ENCODE measurements around the gene HKDC1. TPM values are rescaled to one million over a fixed set of nuclear protein-coding genes. Genes with fewer than 3 reads are reported as not detected.

HKDC1 gene
- total RNA-seq, 4 donors from 2014 or later: 26.8 to 39.6 (median 28.0) TPM; not detected in 1

DNA sequence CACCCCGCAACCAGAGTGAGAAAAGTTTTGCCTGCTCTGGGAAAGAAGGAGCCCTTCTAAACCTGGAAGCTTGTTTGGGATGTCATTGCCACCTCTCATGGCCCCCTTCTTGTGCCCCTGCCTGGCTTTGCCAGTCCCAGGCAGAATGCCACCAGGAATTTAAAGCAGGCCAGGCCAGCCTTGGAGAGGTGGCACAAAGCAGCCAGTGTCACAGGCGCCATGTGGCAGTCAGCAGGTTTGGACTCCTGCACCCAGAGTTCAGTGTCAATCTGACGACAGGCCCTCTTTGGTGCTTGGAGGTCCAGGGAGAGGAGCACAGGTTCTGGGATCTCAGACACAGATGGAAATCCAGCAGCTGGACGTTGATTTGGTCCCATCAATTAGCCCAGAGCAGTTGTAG lies 70.9 kb downstream of the HKDC1 start:
- in situ Hi-C loops (cut with MboI; ENCODE audit: low pct_ligation_motif_present in 1 of 4, low pct_unique_long_range_greater_than_20kb in 1 of 4, low sequenced_read_pairs in 3 of 4): no loop called here
- 94% methylated on average over 4 of the region's 4 CpGs; no CpG with 5 or more reads in 1 of the 2 donors for WGBS, 2 donors (ENCODE audit: low coverage in 1 of 2)
- DNase-seq: no peak
- H3K4me1 ChIP-seq: no peaks in the 10 kb centered on the region
- no peaks in the 10 kb centered on the region for H3K27me3 ChIP-seq
- no peak overlapping the region for H3K27ac ChIP-seq
- H3K9me3 ChIP-seq: no peaks in the 10 kb centered on the region
- H3K36me3 ChIP-seq: no peaks in the 10 kb centered on the region
- intact Hi-C loops (cut with DNase I; ENCODE audit: low total_unique reads): no loop called here
- H3K4me3 ChIP-seq: no peak overlapping the region
- no peak for TF ChIP-seq POLR2AphosphoS5 (IDR thresholded peaks at IDR 0.05)
- TF ChIP-seq, protein P1, sequence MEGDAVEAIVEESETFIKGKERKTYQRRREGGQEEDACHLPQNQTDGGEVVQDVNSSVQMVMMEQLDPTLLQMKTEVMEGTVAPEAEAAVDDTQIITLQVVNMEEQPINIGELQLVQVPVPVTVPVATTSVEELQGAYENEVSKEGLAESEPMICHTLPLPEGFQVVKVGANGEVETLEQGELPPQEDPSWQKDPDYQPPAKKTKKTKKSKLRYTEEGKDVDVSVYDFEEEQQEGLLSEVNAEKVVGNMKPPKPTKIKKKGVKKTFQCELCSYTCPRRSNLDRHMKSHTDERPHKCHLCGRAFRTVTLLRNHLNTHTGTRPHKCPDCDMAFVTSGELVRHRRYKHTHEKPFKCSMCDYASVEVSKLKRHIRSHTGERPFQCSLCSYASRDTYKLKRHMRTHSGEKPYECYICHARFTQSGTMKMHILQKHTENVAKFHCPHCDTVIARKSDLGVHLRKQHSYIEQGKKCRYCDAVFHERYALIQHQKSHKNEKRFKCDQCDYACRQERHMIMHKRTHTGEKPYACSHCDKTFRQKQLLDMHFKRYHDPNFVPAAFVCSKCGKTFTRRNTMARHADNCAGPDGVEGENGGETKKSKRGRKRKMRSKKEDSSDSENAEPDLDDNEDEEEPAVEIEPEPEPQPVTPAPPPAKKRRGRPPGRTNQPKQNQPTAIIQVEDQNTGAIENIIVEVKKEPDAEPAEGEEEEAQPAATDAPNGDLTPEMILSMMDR (IDR thresholded peaks at IDR 0.05): no peak
- no peak for TF ChIP-seq EP300 (IDR thresholded peaks at IDR 0.05; ENCODE audit: low read depth)
- TF ChIP-seq POLR2A (IDR thresholded peaks at IDR 0.05): no peak

DNA sequence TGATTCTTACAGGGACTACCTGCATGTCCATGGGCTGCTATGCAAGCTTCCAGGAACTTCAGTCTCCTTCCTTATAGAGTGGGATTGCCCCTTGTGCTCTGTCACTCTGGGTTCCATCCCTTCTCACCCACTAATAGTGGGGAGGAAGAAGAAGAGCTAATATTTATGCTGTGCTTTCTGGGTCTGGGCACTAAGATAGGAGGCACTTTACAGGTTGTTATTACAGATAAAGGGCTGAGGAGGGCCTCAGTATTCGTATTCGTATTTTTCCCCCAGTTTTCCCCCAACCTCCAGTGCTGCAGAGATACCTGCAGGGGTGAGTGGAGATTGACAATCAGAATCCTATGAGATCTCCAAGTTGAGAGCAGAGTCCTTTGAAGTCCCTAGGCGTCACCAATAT lies 72.3 kb downstream of the HKDC1 start:
- TF ChIP-seq, protein P1 (IDR thresholded peaks at IDR 0.05): no peak
- no peak for TF ChIP-seq POLR2AphosphoS5 (IDR thresholded peaks at IDR 0.05)
- no peak for TF ChIP-seq EP300 (IDR thresholded peaks at IDR 0.05; ENCODE audit: low read depth)
- no peak for TF ChIP-seq POLR2A (IDR thresholded peaks at IDR 0.05)
- H3K36me3 ChIP-seq: no peaks in the 10 kb centered on the region
- no peaks in the 10 kb centered on the region for H3K27me3 ChIP-seq
- H3K9me3 ChIP-seq: no peaks in the 10 kb centered on the region
- intact Hi-C loops (cut with DNase I; ENCODE audit: low total_unique reads): no loop called here
- no peak overlapping the region for H3K4me3 ChIP-seq
- in situ Hi-C loops (cut with MboI; ENCODE audit: low pct_ligation_motif_present in 1 of 4, low pct_unique_long_range_greater_than_20kb in 1 of 4, low sequenced_read_pairs in 3 of 4): no loop called here
- H3K27ac ChIP-seq: no peak overlapping the region
- no peak for DNase-seq
- 77% methylated on average over 3 of the region's 3 CpGs; no CpG with 5 or more reads in 1 of the 2 donors for WGBS, 2 donors (ENCODE audit: low coverage in 1 of 2)
- H3K4me1 ChIP-seq: no peaks in the 10 kb centered on the region

DNA sequence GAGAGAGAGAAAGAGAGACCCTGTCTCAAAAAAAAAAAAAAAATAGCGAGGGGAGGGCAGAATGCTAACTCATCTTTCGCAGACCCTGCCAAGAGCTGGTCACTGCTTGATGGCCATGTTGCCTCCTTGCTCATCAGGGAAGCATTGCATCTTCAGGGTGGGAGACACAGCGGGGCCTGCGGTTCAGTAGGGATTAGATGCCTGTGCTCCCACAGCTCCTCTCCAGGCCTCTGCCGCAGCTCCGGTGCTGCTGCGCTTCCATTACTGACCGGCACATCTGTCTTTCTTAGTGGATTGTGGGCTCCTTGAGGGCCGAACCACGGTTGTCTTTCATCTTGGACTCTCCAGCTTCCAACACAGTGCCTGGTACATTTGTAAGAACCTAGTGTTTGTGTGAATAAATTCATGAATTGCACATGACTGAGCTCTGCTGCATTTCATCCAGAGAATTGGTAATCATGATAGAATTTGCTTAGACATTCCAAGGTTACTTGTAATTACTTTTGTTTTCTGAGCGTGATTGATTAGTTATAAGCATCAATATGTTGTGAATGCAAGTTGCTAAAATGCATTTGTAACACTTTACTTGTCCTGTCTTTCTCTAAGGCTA lies 75.0 kb downstream of the HKDC1 start:
- no peaks in the 10 kb centered on the region for H3K36me3 ChIP-seq
- in situ Hi-C loops (cut with MboI; ENCODE audit: low pct_ligation_motif_present in 1 of 4, low pct_unique_long_range_greater_than_20kb in 1 of 4, low sequenced_read_pairs in 3 of 4): no loop called here
- H3K27me3 ChIP-seq: no peaks in the 10 kb centered on the region
- no peak overlapping the region for H3K27ac ChIP-seq
- 89 to 92% methylated on average over 8 to 11 of the region's 11 CpGs for whole genome bisulfite sequencing, 2 donors (ENCODE audit: low coverage in 1 of 2)
- no peak for DNase-seq
- H3K4me1 ChIP-seq: no peaks in the 10 kb centered on the region
- H3K9me3 ChIP-seq: no peaks in the 10 kb centered on the region
- no peak overlapping the region for H3K4me3 ChIP-seq
- intact Hi-C loops (cut with DNase I; ENCODE audit: low total_unique reads): no loop called here
- TF ChIP-seq, protein P1 (IDR thresholded peaks at IDR 0.05): no peak
- TF ChIP-seq POLR2A (IDR thresholded peaks at IDR 0.05) (no peak), EP300 (IDR thresholded peaks at IDR 0.05; ENCODE audit: low read depth) (no peak), POLR2AphosphoS5 (IDR thresholded peaks at IDR 0.05) (no peak)

DNA sequence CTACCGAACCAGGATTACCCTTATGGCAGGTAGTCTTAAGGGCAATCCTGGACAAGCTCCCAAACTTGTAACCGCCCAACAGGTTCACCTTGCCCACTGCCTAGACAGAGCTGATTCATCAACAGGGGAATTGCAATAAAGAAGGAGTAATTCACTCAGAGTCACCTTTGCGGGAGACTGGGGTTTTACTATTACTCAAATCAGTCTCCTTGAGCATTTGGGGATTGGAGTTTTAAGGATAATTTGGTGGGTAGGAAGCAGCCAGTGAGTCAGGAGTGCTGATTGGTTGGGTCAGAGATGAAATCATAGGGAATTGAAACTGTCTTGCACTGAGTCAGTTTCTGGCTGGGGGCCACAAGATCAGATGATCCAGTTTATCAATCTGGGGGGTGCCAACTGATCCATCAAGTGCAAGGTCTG lies 83.5 kb downstream of the HKDC1 start:
- Histone ChIP-seq H3K27me3 (no peaks in the 10 kb centered on the region), H3K4me1 (no peaks in the 10 kb centered on the region), H3K27ac (no peak overlapping the region), H3K9me3 (no peaks in the 10 kb centered on the region), H3K4me3 (no peak overlapping the region), H3K36me3 (no peaks in the 10 kb centered on the region)
- no peak for DNase-seq
- in situ Hi-C loops (cut with MboI; ENCODE audit: low pct_ligation_motif_present in 1 of 4, low pct_unique_long_range_greater_than_20kb in 1 of 4, low sequenced_read_pairs in 3 of 4): no loop called here
- TF ChIP-seq POLR2A (IDR thresholded peaks at IDR 0.05): no peak
- TF ChIP-seq, protein P1 (IDR thresholded peaks at IDR 0.05): no peak
- no peak for TF ChIP-seq EP300 (IDR thresholded peaks at IDR 0.05; ENCODE audit: low read depth)
- no peak for TF ChIP-seq POLR2AphosphoS5 (IDR thresholded peaks at IDR 0.05)
- WGBS, 2 donors (ENCODE audit: low coverage in 1 of 2): 82% methylated on average over 3 of the region's 3 CpGs; no CpG with 5 or more reads in 1 of the 2 donors
- intact Hi-C loops (cut with DNase I; ENCODE audit: low total_unique reads): no loop called here
